ENCODE results near the gene OR4D2.
"Not testable (repeated sequence)": the region's sequence is repeated elsewhere in the genome, so short reads cannot be mapped to it uniquely, and the experiment has no call there.

Gene OR4D2

DNA sequence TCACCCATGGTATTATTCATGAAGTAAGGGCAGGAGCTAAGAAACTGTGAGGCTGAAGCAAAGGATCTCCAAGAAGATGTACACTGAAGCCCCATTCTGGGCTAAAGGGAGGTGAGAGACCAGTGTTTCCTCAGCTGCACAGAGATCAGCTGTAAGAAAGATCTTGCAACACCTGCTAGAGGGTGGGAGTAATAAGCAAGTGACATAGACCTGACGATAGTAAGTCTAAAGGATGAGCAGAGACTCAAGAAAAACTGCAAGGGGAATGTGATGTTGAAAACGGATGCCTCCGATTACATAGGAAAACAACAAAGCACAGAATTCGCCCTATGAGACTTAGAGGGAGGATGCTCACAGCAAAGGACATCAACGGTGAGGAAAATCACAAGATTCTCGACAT lies at the start of gene OR4D2:
OR4D2 (plus strand) TSS at position 301 of the 400 bp plus-strand sequence. CDS start 2,674 bp downstream, outside the sequence.
- DNase-seq (ENCODE audit: low read depth) = no peak

DNA sequence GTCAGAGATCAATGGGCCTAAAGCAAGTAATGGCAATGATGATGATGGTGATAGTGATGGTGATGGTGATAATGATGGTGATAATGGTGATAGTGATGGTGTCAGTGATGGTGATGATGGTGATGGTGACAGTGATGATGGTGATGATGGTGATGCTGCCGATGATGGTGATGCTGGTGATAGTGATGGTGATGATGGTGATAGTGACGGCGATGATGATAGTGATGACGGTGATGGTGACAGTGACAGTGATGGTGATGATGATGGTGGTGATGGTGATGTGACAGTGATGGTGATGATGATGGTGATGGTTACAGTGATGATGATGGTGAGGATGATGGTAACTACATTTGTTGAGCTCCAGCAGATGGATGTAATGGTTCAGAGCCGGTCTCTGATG lies 49.4 kb upstream of the OR4D2 start:
- no peak for DNase-seq (ENCODE audit: low read depth)

DNA sequence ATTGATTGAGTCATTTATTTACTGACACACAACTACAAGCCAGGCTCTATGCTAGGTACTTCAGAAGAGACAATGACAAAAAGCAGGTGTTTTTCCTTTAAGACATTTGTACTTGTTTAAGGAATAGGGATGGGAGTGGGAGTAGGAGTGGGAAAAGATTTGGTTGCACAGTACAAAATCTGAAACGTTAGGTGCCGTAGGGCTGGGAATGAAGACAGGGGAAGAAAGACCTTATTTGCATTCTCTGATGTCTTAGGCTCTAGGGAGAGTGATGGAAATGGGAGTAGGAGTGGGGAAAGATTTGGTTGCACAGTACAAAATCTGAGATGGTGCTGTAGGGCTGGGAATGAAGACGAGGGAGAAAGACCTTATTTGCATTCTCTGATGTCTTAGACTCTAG lies 47.3 kb upstream of the OR4D2 start:
- no peak for DNase-seq (ENCODE audit: low read depth)

DNA sequence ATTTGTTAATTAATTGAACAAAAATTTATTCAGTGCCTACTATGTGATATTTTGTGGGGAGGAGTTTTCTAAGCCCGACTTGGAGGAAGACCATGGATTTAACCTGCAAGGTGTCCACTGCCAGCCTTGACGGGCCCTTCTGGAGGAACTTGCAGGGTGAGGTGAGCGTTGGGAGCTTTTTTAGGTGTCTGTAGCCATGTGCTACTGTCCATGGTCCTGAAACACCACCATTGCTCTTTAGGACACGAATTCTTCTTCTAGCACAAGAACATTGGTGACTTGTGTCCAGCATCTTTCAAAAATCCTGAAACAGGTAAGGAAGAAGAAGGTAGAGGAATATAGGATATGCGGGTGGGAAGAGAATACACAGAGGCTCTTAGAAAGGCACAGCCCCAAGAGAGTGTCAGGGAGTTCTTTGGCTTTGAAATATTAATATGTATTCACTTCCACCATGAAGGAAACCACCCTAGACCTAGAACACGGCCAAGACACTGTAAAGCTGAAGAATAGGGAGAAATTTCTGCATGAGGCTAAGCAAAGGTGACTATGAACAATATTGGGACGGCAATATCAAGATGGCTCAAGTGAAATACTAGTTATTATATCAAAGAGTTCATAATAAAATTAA lies 46.5 kb upstream of the OR4D2 start:
- DNase-seq (ENCODE audit: low read depth) = no peak

DNA sequence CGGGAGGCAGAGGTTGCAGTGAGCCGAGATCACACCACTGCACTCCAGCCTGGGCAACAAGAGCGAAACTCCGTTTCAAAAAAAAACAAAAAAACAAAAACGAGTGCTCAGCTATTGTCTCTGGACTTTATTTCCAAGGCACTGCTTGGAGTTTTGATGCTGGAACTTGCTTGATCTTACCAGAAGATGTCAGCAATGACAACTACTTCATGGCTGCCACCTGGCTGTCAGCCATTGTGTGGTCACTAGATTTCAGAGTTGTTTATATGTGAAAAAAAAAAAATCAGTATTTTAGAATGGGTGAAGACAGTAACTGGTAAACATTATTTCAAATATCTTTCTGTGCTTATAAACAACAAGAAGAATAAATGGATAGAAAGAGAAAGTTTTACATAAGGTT lies 44.9 kb upstream of the OR4D2 start:
- no peak for DNase-seq (ENCODE audit: low read depth)

DNA sequence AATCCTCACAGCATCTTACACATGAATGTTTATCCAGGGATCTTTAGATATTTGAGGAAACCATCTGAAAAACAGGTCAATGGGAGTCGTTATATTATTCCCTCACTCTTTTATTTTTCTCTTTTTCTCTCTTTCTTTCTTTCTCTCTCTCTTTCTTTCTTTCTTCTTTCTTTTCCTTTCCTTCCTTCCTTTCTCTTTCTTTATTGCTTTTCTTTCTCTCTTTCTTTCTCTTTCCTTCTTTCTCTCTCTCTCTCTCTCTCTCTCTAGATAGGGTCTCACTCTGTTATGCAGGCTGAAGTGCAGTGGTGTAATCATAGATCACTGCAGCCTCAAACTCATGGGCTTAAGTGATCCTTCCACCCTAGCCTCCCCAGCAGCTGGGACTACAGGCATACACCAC lies 38.9 kb upstream of the OR4D2 start:
- no peak for DNase-seq (ENCODE audit: low read depth)

DNA sequence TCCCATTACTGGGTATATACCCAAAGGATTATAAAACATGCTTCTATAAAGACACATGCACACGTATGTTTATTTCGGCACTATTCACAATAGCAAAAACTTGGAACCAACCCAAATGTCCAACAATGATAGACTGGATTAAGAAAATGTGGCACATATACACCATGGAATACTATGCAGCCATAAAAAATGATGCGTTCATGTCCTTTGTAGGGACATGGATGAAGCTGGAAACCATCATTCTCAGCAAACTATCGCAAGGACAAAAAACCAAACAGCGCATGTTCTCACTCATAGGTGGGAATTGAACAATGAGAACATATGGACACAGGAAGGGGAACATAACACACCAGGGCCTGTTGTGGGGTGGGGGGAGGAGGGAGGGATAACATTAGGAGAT lies 34.1 kb upstream of the OR4D2 start:
- not testable (repeated sequence) for DNase-seq (ENCODE audit: low read depth)

DNA sequence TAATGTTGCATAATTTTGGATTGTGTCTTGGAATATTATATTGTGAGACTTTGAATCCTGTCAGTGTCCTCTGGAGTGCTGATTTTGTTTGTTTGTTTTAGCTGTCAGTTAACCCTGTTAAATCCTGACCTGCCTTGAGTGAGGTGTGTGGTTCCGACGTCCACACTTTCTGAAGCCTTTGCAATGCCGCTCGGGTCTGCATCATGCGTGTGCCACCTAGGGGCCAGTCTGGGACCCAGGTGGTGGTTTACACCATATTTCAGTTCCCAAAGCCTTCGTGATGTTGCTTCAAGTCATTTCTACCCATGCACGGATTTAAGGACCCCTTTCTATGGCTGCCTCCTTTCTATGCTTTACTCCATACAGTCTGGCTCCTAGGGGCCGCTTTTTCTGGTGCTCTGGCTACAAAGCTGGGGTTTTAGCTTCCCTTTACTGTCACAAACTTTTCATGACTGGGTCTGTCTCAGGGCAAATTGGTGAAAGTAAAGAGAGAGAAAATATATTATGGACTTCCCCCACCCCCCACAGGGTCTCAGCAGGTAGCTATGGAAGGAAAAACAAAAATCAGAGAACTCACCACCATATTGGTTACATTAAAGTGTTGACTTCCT lies 30.0 kb upstream of the OR4D2 start:
- DNase-seq (ENCODE audit: low read depth) = no peak

DNA sequence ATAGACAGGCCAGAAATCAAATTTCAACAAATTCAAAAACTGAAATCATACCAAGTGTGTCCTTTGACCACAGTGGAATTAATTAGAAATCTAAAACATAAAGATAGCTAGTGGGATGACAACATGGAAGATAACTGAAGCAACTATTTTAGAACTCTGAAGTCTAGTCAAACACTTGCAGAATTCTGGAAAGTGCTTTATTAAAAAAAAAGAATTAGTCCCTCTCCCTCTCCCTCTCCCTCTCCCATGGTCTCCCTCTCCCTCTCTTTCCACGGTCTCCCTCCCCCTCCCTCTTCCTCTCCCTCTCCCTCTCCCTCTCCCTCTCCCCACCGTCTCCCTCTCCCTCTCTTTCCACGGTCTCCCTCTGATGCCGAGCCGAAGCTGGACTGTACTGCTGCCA lies 25.3 kb upstream of the OR4D2 start:
- DNase-seq (ENCODE audit: low read depth) = no peak

DNA sequence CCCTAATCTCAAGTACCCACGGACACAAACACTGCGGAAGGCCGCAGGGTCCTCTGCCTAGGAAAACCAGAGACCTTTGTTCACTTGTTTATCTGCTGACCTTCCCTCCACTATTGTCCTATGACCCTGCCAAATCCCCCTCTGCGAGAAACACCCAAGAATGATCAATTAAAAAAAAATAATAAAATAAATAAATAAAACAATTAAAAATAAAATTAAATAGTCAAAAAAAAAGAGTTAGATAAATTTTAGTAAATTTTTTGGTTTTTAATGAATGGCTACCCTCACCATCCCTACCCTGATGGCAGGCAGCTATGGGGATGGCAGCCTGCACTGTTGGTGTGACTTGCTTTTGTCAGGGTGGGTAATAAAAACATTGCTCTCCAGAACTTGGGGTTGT lies 23.4 kb upstream of the OR4D2 start:
- DNase-seq (ENCODE audit: low read depth) = not testable (repeated sequence)

DNA sequence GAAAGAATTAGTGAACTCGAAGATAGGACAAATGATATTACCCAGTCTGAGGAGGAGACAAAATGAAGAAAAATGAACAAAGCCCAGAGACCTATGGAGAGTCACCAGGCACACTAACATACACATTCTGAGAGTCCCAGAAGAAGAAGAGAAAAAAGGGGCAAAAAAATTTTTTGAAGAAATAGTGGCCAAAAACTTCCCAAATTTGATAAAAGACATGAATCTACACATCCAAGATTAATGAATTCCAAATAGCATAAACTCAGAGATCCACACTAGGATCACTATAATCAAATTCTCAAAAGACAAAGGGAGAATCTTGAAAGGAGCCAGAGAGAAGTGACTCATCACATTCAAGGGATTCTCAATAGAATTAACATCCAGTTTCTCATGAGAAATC lies 22.0 kb upstream of the OR4D2 start:
- no peak for DNase-seq (ENCODE audit: low read depth)

DNA sequence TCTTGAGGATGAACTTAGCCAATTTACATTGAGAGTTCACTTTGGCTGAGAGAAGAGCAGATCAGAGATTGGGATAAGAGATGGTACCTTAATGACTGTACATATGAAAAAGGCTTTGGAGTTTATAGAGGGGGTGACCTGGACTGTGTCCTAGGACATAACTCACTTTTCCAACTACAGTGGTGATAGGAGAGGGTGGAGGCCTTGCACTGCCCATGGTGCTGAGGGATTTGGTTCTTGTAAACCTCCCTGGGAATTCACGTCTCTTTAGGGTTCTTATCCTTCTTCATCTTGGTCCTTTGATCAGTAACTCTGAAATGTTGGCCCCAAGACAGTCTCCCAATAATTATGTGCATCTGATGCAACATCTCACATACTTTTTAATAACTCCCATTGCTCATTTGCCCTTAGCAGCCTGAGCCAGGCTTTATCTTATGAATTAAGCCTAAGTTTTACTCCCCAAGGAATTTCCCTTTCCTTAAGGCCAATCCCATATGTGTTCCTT lies 18.8 kb upstream of the OR4D2 start, which contains the start of gene OR4D1:
OR4D1 (plus strand) TSS at position 455 of the 505 bp plus-strand sequence. CDS start 6,770 bp downstream, outside the sequence.
- no peak for DNase-seq (ENCODE audit: low read depth)

DNA sequence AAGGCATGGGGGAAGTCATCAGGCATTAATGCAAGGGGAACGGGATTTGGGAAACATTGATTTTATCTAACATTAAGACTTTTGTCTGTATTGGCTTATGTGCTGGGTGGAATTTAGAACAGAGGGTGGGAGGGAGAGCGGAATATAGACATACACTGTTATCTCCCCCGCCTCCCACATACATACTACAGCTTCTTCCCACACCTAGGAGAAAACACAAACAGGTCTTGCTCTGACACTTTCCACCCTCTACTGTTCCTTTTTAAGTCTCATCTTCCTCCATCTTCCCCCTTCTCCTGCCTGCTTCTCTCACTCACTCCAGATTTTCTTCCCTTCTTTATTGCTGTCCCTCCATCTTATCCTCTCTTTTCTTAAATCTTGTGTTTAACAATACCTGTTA lies 18.2 kb upstream of the OR4D2 start:
- DNase-seq (ENCODE audit: low read depth) = no peak

DNA sequence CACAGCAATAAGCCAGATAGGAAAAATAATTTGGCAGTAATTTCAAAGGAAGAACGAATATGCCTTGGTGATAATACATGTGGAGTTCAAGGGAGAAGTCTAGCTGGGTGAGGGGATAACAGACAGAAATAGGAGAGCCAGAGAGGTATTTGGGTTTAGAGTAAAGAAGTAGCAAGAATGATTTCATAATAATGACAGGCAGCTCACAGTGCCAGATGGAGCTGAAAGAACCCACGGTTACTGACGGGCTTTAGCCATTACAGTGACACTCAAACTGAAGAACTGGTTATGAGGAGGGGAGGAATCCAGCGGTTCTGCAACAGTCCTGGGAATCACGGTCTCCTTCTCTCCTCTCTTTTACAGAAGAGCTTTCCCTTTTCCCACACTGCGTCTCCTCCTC lies 16.4 kb upstream of the OR4D2 start:
- no peak for DNase-seq (ENCODE audit: low read depth)

DNA sequence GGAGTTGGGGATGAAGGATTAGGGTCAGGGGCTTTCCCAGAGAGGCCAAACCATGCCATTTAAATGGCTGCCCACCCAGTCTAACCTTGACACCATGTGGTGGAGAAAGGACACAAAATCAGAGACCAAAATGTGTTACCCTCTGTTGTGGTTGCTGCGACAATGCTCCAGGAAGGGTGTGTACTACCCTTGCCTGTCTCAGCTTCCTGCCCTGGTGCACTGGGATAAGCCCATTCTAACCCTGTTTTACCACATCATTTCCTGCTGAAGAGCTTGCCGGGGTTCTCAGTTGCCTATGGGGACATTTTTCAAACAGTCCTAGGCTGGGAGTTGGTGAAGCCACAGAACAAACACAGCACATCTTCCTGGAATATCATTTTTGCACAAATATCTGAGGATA lies 13.7 kb upstream of the OR4D2 start:
- no peak for DNase-seq (ENCODE audit: low read depth)

DNA sequence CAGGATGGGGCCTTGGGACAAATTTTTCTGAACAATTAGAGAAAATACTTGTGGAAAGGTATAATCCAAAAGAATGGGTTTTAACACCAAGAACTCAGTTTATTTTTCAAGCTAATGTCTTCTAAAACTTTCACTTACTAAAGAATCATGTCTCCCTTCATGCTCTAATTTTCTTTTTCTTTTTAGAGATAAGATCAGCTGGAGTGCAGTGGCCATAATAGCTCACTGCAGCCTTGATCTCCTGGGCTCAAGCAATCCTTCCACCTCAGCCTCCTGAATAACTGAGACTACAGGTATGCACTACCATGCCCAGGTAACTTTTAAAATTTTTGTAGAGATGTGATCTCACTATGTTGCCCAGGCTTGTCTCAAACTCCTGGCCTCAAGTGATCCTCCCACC lies 13.1 kb upstream of the OR4D2 start:
- DNase-seq (ENCODE audit: low read depth) = no peak

DNA sequence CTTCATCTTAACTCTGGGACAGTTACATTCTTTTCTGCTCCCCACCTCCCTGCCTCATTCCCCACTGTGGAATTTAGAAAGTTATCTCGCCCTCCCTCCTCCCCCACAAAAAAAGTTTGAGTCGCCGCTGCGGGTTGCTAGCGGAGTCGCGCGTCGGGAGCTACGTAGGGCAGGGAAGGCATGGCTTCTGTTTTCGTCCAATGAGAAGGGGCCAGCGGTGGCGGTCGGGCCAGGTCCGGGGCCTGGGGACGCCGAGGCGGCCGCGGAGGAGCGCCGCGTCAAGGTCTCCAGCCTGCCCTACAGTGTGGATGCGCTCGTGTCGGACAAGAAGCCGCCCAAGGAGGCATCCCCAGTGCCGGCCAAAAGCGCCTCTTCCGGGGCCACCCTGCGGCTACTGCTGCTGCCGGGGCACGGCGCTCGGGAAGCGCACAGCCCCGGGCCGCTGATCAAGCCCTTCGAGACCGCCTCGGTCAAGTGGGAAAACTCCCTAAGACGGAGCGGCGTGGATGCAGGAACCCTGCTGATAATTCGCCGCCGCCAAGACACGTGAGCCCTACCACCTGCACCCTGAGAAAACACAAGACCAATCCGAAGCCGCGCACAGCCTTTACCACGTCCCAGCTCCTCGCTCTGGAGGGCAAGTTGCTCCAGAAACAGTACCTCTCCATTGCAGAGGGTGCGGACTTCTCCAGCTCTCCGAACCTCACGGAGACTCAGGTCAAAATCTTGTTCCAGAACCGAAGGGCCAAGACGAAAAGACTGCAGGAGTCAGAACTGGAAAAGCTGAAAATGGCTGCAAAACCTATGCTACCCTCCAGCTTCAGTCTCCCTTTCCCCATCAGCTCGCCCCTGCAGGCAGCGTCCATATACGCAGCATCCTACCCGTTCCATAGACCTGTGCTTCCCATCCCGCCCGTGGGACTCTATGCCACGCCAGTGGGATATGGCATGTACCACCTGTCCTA lies 9.7 kb upstream of the OR4D2 start:
- DNase-seq (ENCODE audit: low read depth) = no peak

DNA sequence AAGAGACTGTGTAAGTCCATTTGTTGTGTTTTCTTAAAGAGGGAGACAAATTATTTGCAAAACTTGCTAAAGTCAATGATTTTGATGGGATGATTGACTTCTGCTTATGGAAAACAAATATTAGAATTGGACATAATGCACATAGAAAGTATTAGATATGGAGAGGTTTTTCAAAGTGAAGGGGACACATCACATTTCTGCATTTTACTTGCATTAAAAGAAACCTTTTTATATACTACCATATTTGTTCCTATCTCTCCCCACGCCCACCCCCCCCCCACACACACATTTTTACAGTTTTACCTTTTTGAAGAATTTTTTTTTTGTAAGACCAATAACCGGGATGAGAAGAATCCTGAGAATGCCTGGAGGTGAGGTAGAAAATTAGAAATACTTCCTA lies 8.6 kb upstream of the OR4D2 start:
- no peak for DNase-seq (ENCODE audit: low read depth)

DNA sequence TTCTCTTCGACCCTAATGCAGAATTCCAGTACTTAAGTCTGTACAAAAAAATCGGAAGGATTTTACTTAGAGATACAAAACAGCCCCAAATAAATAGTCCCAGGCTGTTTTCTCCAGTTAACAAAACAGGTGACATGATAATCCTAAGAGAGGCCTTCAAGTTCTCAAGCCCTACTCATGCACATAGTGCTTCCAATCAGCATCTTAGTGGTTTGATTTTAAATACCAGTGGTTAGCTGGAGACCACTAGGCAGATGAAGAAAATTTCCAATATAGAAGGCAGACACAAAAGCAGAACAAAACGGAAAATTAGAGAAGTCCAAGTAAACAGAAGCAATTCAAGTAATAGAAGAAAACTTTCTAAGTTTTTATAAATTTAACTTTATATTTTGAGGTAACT lies 5.2 kb upstream of the OR4D2 start:
- no peak for DNase-seq (ENCODE audit: low read depth)

DNA sequence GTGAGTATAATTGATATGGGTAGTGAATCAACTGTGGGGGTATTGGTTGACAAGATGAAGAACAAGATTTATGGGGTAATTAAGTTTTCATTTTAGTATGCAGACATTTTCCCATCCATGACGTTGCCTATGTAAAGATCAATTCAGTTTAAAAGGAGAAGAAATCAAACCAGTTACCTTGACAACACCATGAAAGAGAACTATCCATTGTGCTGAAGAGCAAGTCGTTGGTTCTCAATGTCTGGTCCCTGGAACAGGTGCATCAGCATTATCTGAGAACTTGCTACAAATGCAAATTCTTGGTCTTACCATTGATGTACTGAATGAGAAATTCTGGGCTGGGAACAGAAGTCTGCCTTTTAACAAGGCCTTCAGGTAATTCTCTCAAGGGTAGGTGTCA lies 801 bp upstream of the OR4D2 start:
- DNase-seq (ENCODE audit: low read depth) = no peak

DNA sequence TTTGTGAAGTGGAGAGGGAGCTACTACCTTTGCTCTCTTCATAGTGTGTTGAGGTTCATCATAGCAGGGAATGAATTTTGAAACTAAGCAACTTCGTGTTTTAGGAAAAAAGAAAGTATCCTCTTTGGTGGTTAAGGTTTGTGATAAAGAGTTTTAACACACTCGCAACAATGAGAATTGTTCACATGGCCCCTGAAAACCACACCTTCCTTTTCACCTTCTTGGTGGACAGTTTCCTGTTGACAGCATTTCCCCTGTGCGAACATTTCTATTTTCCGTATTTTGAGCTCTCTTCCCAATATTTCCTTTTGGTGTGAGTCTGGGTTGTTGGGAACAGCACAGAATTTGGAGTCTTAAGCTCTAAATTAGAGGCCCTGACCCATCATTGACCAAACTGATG lies 3.8 kb downstream of the OR4D2 start:
- DNase-seq (ENCODE audit: low read depth) = no peak

DNA sequence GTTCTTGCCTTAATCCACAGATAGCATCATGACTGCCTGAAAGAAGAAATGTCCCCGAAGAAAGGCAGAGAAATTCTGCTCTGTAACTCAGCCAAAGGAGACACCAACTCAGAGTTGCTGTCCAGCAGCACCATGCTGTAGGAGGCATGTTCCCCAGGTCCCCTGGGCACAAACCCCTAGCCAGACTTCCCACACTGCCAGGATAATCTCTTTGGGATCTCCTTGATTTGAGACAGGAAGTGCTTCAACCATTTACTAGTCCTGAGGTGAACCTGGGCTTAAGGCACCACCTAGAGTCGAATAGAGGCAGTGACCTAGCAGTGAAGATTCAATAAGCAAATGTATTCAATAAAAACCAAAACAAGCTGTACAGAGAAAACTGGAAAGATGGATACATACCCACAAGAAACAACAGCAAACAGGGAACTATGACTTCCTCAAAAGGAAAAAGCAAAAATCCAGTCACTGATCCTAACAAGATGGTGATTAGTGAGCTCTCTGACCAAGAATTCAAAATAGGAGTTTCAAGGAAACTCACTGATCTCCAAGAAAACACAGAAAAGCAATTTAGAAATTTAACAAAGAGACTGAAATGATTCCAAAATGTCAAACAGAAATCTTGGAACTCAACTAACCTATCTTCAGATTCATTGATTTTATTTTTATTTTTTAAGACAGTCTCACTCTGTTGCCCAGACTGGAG lies 5.7 kb downstream of the OR4D2 start:
- no peak for DNase-seq (ENCODE audit: low read depth)
